K562 (cell line): ENCODE data around the gene ARMC7. TPM values are rescaled to one million over a fixed set of nuclear protein-coding genes. Genes with fewer than 3 reads are reported as not detected.

Experiments
- ATAC-seq: fragments of 200-7000 bp; cut with Tn5 transposase; 3 replicates; pipeline ENCODE4 v1.9.1; 2020; ENCODE audit warnings: moderate library complexity
- BruUV-seq: library from RNA; stranded (reverse); fragments of 400-500 nt; replicated peaks from 2 replicates; lab custom pipeline; 2021; lab: Mats Ljungman, UMichigan
- CTCF ChIA-PET: fragments of 300-600 bp; formaldehyde crosslinking; extraction: SDS; loops from one replicate; lab custom pipeline; 2021; ENCODE audit warnings: low intra/inter-chr PET ratio; lab: Yijun Ruan, JAX
- POLR2A ChIA-PET: fragments of 300-600, 350-650 bp; sonication (Branson Sonifier 250); formaldehyde crosslinking; extraction: SDS; loops from one replicate; lab custom pipeline; 2021; ENCODE audit warnings: antibody characterized with exemption, inconsistent platforms; lab: Yijun Ruan, JAX
- DNase-seq, 4 experiments: peaks; one replicate each; pipeline versions ENCODE4 v3.0.0 to v3.0.0-alpha.2; 2011 to 2018; ENCODE audit warnings: low spot score in 3 of 4, mixed read lengths in 3 of 4; ENCODE audit errors: extremely low read depth in 1 of 4
- FAIRE-seq: peaks from 2 replicates; lab custom pipeline; 2011; peaks lifted over from hg19 to GRCh38; lab: Jason Lieb, UNC
- H2AFZ ChIP-seq: 2 replicates; pipeline ENCODE4 v1.6.0; 2011; ENCODE audit warnings: low read depth, low read length, control low read depth, inconsistent platforms
- H3K27ac ChIP-seq: fragments of 200-600 bp; 3 replicates; pipeline ENCODE4 v1.8.0; 2011; ENCODE audit warnings: low read depth, mild to moderate bottlenecking, control low read depth, inconsistent platforms, low read length, moderate library complexity, mixed read lengths; ENCODE audit errors: extremely low read depth
- H3K27me3 ChIP-seq, 2 experiments: fragments of 300-600 bp in 1 of 2; 2 replicates in 1 of 2; 3 replicates in 1 of 2; pipeline versions ENCODE4 v1.6.0 to v1.8.0; 2011; ENCODE audit warnings: inconsistent platforms in 2 of 2, low read length in 2 of 2, mild to moderate bottlenecking in 1 of 2, mixed read lengths in 1 of 2, moderate library complexity in 1 of 2; ENCODE audit not compliant: control insufficient read depth in 2 of 2, insufficient read depth in 2 of 2
- H3K36me3 ChIP-seq: fragments of 300-600 bp; 3 replicates; pipeline ENCODE4 v1.8.0; 2011; ENCODE audit warnings: mild to moderate bottlenecking, low read length, inconsistent platforms; ENCODE audit not compliant: control insufficient read depth, insufficient read depth
- H3K4me1 ChIP-seq, 2 experiments: fragments of 200-600 bp in 1 of 2; replicated peaks in 1 of 2; 2 replicates in 1 of 2; 3 replicates in 1 of 2; pipeline versions ENCODE4 v1.5.1 to v1.8.0; 2011; ENCODE audit warnings: inconsistent platforms in 2 of 2, low read length in 2 of 2, mild to moderate bottlenecking in 1 of 2, mixed read lengths in 1 of 2, moderate library complexity in 1 of 2; ENCODE audit not compliant: control insufficient read depth in 2 of 2, insufficient read depth in 2 of 2
- H3K4me2 ChIP-seq: 2 replicates; pipeline ENCODE4 v1.6.1; 2011; ENCODE audit warnings: low read length, control low read depth, inconsistent platforms, mixed read lengths; ENCODE audit not compliant: insufficient read depth
- H3K4me3 ChIP-seq: fragments of 200-600 bp; sonication (generic), shearing (Covaris generic); 2 replicates; pipeline ENCODE4 v1.5.1; 2016; ENCODE audit warnings: control low read depth, inconsistent platforms
- H3K79me2 ChIP-seq: fragments of 200-600 bp; 3 replicates; pipeline ENCODE4 v1.8.0; 2011; ENCODE audit warnings: low read length, inconsistent platforms; ENCODE audit not compliant: control insufficient read depth, insufficient read depth
- H3K9ac ChIP-seq, 2 experiments: 2 replicates each; pipeline versions ENCODE4 v1.6.0 to v1.6.1; 2011; ENCODE audit warnings: low read depth in 2 of 2, low read length in 2 of 2, control low read depth in 1 of 2, inconsistent platforms in 1 of 2, mild to moderate bottlenecking in 1 of 2, mixed read lengths in 1 of 2; ENCODE audit not compliant: insufficient read depth in 1 of 2
- H3K9me1 ChIP-seq: one replicate; pipeline ENCODE4 v1.6.0; 2011; ENCODE audit warnings: inconsistent platforms, mild to moderate bottlenecking, low read length, moderate library complexity; ENCODE audit not compliant: control insufficient read depth, insufficient read depth
- H3K9me3 ChIP-seq: replicated peaks from 2 replicates; pipeline ENCODE4 v1.5.1; 2011; ENCODE audit warnings: low read depth, low read length, inconsistent platforms; ENCODE audit not compliant: control insufficient read depth, insufficient read depth
- H4K20me1 ChIP-seq: replicated peaks from 2 replicates; pipeline ENCODE4 v1.6.1; 2011; ENCODE audit warnings: low read length, inconsistent platforms, mixed read lengths; ENCODE audit not compliant: control insufficient read depth, insufficient read depth
- AFF1 ChIP-seq, 2 experiments: fragments of 450-650 bp; IDR thresholded peaks; 2 replicates each; pipeline ENCODE4 v1.6.1; 2018; ENCODE audit warnings: mild to moderate bottlenecking in 2 of 2, low read depth in 1 of 2; ENCODE audit not compliant: partially characterized antibody in 2 of 2
- BDP1 ChIP-seq: IDR thresholded peaks from 3 replicates; pipeline ENCODE4 v1.6.1; 2011; ENCODE audit not compliant: insufficient read length, insufficient read depth
- CREM ChIP-seq: IDR thresholded peaks from 2 replicates; pipeline ENCODE4 v1.6.1; 2014; ENCODE audit warnings: antibody characterized with exemption, low read depth
- DACH1 ChIP-seq: fragments of 450-650 bp; IDR thresholded peaks from 2 replicates; pipeline ENCODE4 v1.6.1; 2018; ENCODE audit not compliant: partially characterized antibody
- FOSL1 ChIP-seq: fragments of 200-800 bp; sonication (Bioruptor generic); conservative IDR thresholded peaks from 2 replicates; pipeline ENCODE4 v1.6.1; 2016; ENCODE audit warnings: missing genetic modification characterization, missing compliant biosample characterization
- FOXK1 ChIP-seq: sonication (generic); formaldehyde crosslinking; IDR thresholded peaks from 2 replicates; pipeline ENCODE4 v1.8.0; 2022; ENCODE audit warnings: missing genetic modification reagents, mild to moderate bottlenecking, borderline replicate concordance
- NR2C2 ChIP-seq, 2 experiments: fragments of 200-800 bp in 1 of 2; sonication (Bioruptor generic) in 1 of 2; sonication (generic) in 1 of 2; formaldehyde crosslinking in 1 of 2; IDR thresholded peaks; 2 replicates each; pipeline versions ENCODE4 v1.6.1 to v1.8.0; 2016 to 2022; ENCODE audit warnings: mild to moderate bottlenecking in 1 of 2, missing compliant biosample characterization in 1 of 2, missing genetic modification characterization in 1 of 2, missing genetic modification reagents in 1 of 2
- SRSF3 ChIP-seq: fragments of 200-400 bp; formaldehyde crosslinking; IDR thresholded peaks from 2 replicates; pipeline ENCODE4 v1.6.1; 2016; ENCODE audit warnings: mild to moderate bottlenecking, low read length, moderate library complexity; ENCODE audit not compliant: insufficient read depth
- ZNF395 ChIP-seq: fragments of 200-800 bp; sonication (Bioruptor generic); IDR thresholded peaks from 2 replicates; pipeline ENCODE4 v1.6.1; 2017; ENCODE audit warnings: missing genetic modification characterization, missing compliant biosample characterization
- ZNF592 ChIP-seq: fragments of 450-650 bp; IDR thresholded peaks from 2 replicates; pipeline ENCODE4 v1.6.1; 2017; ENCODE audit warnings: antibody characterized with exemption, mild to moderate bottlenecking
- WGBS: fragments of 100-300 bp; shearing (Covaris generic); methylation state at CpG from one replicate; pipeline ENCODE4 v1.1.6; 2016; ENCODE audit warnings: low coverage, mixed read lengths; ENCODE audit not compliant: insufficient coverage; ENCODE audit errors: missing lambda C conversion rate; 5-methylcytosine and 5-hydroxymethylcytosine counted together
- in situ Hi-C: fragments of 300-500 bp; cut with MboI; formaldehyde crosslinking; loops from 4 replicates; pipeline ENCODE4 v1.15.0; 2018; ENCODE audit warnings: inconsistent platforms, mixed read lengths
- intact Hi-C: fragments of 100-400 bp; cut with micrococcal nuclease; formaldehyde crosslinking; loops from 2 replicates; pipeline ENCODE4 v1.14.2; 2022
- polyA plus RNA-seq, 8 experiments: library from polyadenylated mRNA; depleted of rRNA in 4 of 8; stranded (reverse) in 5 of 8; unstranded in 3 of 8; fragments of >200 nt; fragmentation: Nextera tagmentation in 2 of 8; fragmentation: Illumina TruSeq in 1 of 8; extraction: Ambion mirVana in 2 of 8; extraction: Trizol in 1 of 8; gene quantifications; 2 replicates each; pipeline versions ENCODE4 v1.2.1 to v1.2.3, GENCODE V29; 2011 to 2014; ENCODE audit warnings: inconsistent platforms in 1 of 8, missing spikeins in 1 of 8
- total RNA-seq, 7 experiments: library from RNA; depleted of rRNA in 6 of 7; stranded (reverse); fragments of >200 nt in 6 of 7; fragmentation: Illumina TruSeq in 2 of 7; extraction: Trizol in 2 of 7; gene quantifications; 2 replicates each; pipeline versions ENCODE4 v1.2.1 to v1.2.3, GENCODE V29; 2011 to 2021; ENCODE audit warnings: low replicate concordance in 1 of 7

The ARMC7 gene
- total and polyA plus RNA-seq, 9 of the 15 experiments (the other 6 are each of a cell fraction or from before 2014, with no cell fraction given) = 1.4 to 15.2 (median 5.9) TPM

GRCh38 chr17:75155191-75155601 lies 45.4 kb downstream of the ARMC7 start:
- Histone ChIP-seq H3K36me3 (peaks cover 12% of the 10 kb centered on the region), H3K27me3 (no peaks in the 10 kb centered on the region), H3K4me2 (peak overlapping the region; percentile 95), H4K20me1 (peaks cover 7% of the 10 kb centered on the region; the same call in 1 of the 2 replicates), H3K4me1 (peaks cover 15 to 20% of the 10 kb centered on the region in 2 experiments), H3K9me3 (no peaks in the 10 kb centered on the region), H3K4me3 (no peak overlapping the region), H3K79me2 (peaks cover 46% of the 10 kb centered on the region), H2AFZ (peak overlapping the region; percentile 91), H3K27ac (peak overlapping the region; percentile 73), H3K9ac (peak overlapping the region in 1 of 2 experiments; percentile 66; a peak in 3 of 4 replicates), H3K9me1 (no peaks in the 10 kb centered on the region)
- DNase-seq (no peak), ATAC-seq (no peak), FAIRE-seq (no peak)
- 0 out of 2 replicates have a peak, but pooled peaks have one; percentile 4 for TF ChIP-seq ZNF592
- TF ChIP-seq CREM = no peak
- no peak for TF ChIP-seq DACH1
- TF ChIP-seq ZNF395 = peak; percentile 3; the same call in 1 of the 2 replicates
- peak; percentile 63; the same call in 1 of the 2 replicates for TF ChIP-seq FOXK1
- no peak for TF ChIP-seq NR2C2 (CRISPR knock-in tag; IDR thresholded peaks at IDR 0.05)
- no peak for TF ChIP-seq NR2C2 (tag; IDR thresholded peaks at IDR 0.05)
- no peak for TF ChIP-seq BDP1
- TF ChIP-seq FOSL1 = peak; percentile 33; the same call in 1 of the 2 replicates
- TF ChIP-seq AFF1 (IDR thresholded peaks at IDR 0.05; ENCODE audit: low read depth in 1 of 2, partially characterized antibody in 2 of 2) = no peak
- TF ChIP-seq SRSF3 = no peak
- intact Hi-C loops (no loop called here), in situ Hi-C loops (no loop called here)
- CTCF ChIA-PET = no interaction called here
- 63% methylated on average over 3 of the region's 3 CpGs for WGBS
- POLR2A ChIA-PET = interaction anchor here (0.6 to 4.1 kb wide), 31 partner anchors 8 to 239 kb away, joined by 3 to 55 read pairs (median 5); partner anchors contain the start of genes GGA3, MRPS7, NT5C and NUP85
- BruUV-seq = no TSS peak
